ENCODE results near the gene PTCD1.

DNA sequence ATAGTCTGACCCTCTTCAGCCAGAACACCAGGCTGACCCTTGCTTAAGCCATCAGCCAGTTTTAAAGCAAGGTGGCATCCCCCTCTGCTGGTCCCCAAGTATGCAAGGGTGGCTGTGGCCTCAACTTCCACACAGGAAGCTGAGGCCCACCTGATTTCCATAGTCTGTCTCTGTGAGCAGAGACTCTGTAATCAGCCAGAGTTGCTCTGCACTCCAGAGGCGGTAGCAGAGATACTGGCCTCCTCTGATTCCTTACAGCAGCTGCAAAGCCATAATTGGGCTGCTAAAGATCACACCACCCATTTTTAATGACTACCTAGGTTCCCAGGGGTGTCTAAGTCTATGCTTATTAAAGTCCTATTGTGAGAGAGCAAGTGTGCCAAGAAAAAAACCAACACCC lies 32.0 kb downstream of the PTCD1 start:
- TF ChIP-seq POLR2A (IDR thresholded peaks at IDR 0.05): no peak
- TF ChIP-seq, protein P1, sequence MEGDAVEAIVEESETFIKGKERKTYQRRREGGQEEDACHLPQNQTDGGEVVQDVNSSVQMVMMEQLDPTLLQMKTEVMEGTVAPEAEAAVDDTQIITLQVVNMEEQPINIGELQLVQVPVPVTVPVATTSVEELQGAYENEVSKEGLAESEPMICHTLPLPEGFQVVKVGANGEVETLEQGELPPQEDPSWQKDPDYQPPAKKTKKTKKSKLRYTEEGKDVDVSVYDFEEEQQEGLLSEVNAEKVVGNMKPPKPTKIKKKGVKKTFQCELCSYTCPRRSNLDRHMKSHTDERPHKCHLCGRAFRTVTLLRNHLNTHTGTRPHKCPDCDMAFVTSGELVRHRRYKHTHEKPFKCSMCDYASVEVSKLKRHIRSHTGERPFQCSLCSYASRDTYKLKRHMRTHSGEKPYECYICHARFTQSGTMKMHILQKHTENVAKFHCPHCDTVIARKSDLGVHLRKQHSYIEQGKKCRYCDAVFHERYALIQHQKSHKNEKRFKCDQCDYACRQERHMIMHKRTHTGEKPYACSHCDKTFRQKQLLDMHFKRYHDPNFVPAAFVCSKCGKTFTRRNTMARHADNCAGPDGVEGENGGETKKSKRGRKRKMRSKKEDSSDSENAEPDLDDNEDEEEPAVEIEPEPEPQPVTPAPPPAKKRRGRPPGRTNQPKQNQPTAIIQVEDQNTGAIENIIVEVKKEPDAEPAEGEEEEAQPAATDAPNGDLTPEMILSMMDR (IDR thresholded peaks at IDR 0.05): no peak

All from testis (tissue), 2 donors.